A549 (cell line): Measurements from ENCODE around the gene CCSER1.

ENCODE experiments used
- CEBPB ChIP-seq, 2 experiments: fragments of >200 bp in 1 of 2; sonication (Bioruptor Twin) in 1 of 2; formaldehyde crosslinking in 1 of 2; IDR thresholded peaks; 2 replicates each; pipeline ENCODE4 v1.6.1; 2012 to 2016
- CTCF ChIP-seq: fragments of >200 bp; sonication (Bioruptor Twin); formaldehyde crosslinking; IDR thresholded peaks from 3 replicates; pipeline ENCODE4 v1.5.1; 2016
- ESRRA ChIP-seq: fragments of 150-350 bp; IDR thresholded peaks from 2 replicates; pipeline ENCODE4 v1.6.1; 2014; ENCODE audit warnings: mild to moderate bottlenecking, low read length, borderline replicate concordance
- HOXA7 ChIP-seq: fragments of 250-450 bp; sonication (Bioruptor Pico); IDR thresholded peaks from 2 replicates; pipeline ENCODE4 v1.5.0; 2020; ENCODE audit warnings: mild to moderate bottlenecking, moderate library complexity
- JUN ChIP-seq, 2 experiments: fragments of >200 bp; sonication (Bioruptor Twin); formaldehyde crosslinking; IDR thresholded peaks; 2 replicates in 1 of 2; 3 replicates in 1 of 2; pipeline ENCODE4 v1.6.1; 2016 to 2017
- MYC ChIP-seq: IDR thresholded peaks from 2 replicates; pipeline ENCODE4 v1.6.1; 2012; ENCODE audit warnings: mild to moderate bottlenecking, inconsistent platforms, low read length, improper control_type of control experiment, borderline replicate concordance
- POLR2A ChIP-seq: IDR thresholded peaks from 2 replicates; pipeline ENCODE4 v1.6.1; 2012; ENCODE audit warnings: mild to moderate bottlenecking, low read length

- TF ChIP-seq CTCF = no peak
- TF ChIP-seq CEBPB (IDR thresholded peaks at IDR 0.05) = no peak
- TF ChIP-seq HOXA7 (CRISPR knock-in tag) = no peak
- no peak for TF ChIP-seq JUN (IDR thresholded peaks at IDR 0.05)
- no peak for TF ChIP-seq ESRRA
- no peak for TF ChIP-seq POLR2A
- no peak for TF ChIP-seq MYC
Measured at GRCh38 chr4:90145319-90145718, 18.1 kb downstream of the CCSER1 start.
